Activated CD4-positive, CD25-positive, alpha-beta regulatory T cell (primary cell): Measurements from ENCODE around the gene NHSL2.
"Not testable (repeated sequence)": the region's sequence is repeated elsewhere in the genome, so short reads cannot be mapped to it uniquely, and the experiment has no call there.

Experiments used
- DNase-seq, 4 experiments: peaks; one replicate each; lab custom pipeline; 2025; lab: John Stamatoyannopoulos, UW

Gene NHSL2

DNA sequence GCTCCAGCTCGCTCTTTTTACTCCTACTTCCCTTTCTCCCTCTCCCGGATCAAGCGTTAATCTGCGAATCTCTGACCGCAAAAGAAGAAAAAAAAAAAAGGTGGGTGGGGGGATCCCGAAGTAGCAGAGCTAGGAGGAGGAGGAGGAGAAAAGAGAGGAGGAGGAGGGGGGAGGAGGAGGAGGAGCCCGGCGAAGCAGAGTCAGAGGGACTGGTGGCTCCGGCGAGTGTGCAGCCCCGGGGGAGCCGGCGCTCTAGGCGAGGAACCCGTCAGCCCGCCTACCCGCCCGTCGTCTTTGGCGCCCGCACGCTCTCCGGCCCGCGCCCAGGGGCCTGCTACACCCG lies at the start of gene NHSL2:
NHSL2 (plus strand) TSS at position 203 of the 343 bp plus-strand sequence.
- DNase-seq, result peak in 1 of 4 experiments; percentile 0

DNA sequence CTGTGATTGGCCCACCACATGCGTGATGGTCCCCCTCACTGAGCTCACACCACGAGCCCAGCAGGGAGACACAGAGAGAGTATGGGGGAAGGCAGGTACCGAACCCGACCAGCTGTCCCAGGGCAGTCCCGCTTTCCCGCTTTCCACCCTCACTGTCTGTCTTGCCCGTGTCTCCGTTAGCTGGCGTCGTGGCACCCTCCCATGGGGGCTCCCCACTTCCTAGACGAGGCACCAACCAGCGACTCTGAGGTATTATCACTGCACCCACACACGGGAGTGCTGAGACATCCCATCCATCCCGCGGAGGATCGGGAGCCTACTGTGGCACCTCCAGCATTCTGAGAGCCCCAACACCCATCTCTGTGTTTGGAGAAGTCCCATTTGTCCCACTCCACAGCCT lies 43.0 kb upstream of the NHSL2 start:
- DNase-seq, result no peak

GRCh38 chrX:71869566-71869965 lies 41.1 kb upstream of the NHSL2 start:
- DNase-seq, result not testable (repeated sequence)

- DNase-seq, result no peak
Observed at GRCh38 chrX:71870208-71871098, 40.2 kb upstream of the NHSL2 start.

DNA sequence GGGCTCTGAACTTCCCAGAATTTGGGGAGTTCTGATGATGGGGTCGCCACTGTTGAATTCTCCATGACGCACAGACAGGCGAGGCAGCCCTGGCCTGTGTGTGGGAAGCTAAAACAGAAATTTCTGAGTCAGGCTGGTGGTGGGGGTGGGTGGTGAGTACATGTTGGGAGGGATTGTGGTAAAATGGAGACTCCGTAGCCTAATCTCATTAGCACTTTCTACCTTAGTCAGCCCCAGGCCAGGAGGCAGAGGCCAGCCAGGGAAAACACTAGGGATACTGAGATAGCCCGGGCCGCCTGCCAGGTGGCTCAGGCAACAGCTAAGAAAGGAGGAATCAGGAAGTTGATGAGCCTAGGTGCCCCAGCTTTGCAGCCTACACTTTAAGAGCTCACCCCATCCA lies 39.3 kb upstream of the NHSL2 start:
- DNase-seq, result no peak

- no peak for DNase-seq
Observed at GRCh38 chrX:71872542-71873458, 37.8 kb upstream of the NHSL2 start.

- DNase-seq, result no peak
Observed at GRCh38 chrX:71873459-71873833, 37.2 kb upstream of the NHSL2 start.

- DNase-seq, result not testable (repeated sequence)
Observed at GRCh38 chrX:71876841-71877240, 33.8 kb upstream of the NHSL2 start.

GRCh38 chrX:71885099-71885498 lies 25.5 kb upstream of the NHSL2 start:
- no peak for DNase-seq

- DNase-seq, result no peak
Observed at GRCh38 chrX:71895607-71896006, 15.0 kb upstream of the NHSL2 start.

- DNase-seq, result no peak
Observed at GRCh38 chrX:71906144-71906543, 4.5 kb upstream of the NHSL2 start.

DNA sequence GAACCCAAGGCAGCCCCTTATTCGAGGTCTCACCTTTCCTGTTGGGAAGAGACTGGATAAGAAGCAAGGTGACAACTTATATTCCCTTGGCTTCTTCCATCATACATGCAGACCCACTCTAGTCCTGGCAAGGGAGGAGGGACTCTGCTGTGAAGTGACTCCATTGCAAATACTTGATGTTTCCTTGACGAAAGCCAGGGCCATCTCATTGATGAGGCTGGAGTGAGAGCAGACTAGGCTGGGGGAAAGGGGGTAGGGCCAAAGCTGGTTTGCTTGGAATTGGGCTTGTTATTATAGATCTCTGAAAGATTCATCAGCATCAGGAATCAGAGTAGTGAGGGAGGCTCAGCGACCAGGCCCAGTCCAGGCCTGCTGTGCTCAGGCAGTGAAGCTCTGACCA lies 2.3 kb upstream of the NHSL2 start:
- DNase-seq, result no peak

GRCh38 chrX:71909956-71910355 lies 689 bp upstream of the NHSL2 start:
- DNase-seq, result no peak

GRCh38 chrX:71910986-71911730 lies 513 bp downstream of the NHSL2 start:
- DNase-seq, result peak in 1 of 4 experiments; percentile 1

DNA sequence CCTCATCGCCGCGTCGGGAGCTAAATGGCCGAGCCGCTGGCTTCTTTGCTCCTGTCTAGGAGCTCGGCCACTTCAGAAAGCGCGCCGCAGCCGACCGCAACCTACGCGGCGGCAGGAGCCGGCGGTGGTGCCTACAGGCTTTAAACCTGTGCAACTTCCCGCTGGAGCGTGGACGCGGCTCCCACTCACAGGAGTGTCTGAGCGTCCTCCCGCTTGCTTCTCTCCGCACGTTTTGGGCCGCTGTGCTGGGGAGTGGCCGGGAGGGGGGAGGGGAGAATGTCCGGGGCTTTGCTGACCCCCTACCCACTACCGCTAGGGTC lies 1.0 kb downstream of the NHSL2 start:
- no peak for DNase-seq

GRCh38 chrX:71912156-71912555 lies 1.5 kb downstream of the NHSL2 start:
- DNase-seq, result no peak

DNA sequence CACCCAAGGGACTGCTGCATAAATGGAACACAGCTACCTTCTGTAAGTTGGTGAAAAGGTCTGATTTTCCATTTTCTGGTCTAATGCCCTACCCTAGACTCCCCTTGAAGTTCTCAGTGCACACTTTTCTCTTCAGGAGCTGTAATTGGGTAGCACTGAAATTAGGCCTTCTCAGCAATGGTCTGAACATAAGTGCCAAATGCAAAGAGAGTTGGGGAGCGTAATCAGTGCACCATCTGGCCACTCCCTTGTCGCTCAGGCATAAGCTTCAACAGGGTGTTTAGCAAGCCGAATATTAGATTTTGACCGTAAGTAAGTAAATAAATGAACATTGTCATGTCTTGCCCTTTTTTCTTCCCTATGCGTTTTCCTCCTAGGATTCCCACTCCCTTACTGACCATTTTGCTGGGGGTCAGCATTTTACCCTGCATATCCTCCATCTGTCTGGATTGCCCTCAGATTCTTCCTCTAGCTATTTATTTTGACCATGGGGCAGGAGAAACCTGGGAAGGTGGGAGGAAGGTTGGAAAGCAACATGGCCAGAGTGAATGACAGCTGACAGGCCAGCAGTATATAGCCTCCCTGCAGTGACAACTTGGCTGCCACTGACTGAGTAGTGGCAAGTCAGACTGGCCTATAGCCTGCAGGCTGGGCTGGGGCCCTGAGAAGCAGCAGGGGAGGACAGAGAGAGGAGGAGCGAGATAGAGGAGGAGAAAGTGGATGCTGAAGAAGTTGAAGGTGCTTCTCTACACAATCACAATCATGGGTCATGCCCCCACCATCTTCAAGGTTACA lies 2.7 kb downstream of the NHSL2 start:
- DNase-seq, result no peak

DNA sequence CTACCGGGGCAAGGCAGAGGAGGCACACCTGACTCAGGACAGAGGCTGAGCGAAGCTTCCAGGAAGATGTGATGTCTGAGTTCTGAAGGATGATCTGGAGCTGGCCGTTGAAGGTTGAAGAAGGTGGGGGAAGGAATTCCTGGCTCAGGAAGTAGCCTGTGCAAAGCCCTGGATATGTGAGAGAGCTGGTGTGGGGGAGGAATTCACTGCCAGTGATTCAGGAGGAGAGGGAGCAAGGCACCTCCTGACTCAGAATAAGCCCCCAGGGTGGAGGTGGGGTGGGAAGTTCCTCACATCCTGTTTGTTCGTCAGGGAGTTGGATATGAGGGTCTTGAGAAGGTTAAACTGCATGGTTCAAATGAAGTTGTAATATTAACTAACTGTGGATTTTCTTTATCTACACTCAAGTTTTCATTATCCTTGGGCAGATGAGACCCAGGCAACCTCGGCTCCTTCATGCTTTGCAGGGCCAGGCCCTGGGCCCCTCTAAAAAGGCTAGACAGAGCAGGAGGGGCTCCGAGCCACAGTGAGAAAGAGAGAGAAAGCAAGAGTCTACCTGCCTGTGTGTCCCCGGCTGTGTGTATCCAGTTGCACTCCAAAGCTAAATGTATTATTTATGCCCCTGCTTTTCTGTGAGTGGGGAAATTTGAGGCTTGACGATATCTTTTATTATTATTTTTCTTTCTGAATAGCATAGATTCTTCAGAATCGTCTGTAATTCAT lies 7.1 kb downstream of the NHSL2 start:
- DNase-seq, result no peak

DNA sequence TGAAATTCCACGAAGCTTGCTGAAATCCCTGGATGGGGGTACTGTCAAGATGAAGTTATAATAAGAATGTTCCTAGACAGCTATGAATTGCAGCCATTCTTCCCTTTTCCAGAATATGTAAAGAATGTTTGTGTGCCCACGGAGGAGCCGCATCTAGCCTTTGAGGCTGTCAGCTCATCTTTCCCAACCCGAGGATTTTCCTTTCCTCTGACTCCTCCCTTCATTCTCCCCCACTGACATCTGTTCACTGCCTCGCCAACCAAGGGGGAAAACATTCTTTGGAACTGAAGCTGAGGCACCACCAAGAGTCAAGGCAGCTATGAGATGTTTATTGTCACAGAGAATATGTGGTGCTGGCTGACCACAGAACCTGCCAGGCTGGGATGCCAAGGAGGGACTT lies 8.8 kb downstream of the NHSL2 start:
- no peak for DNase-seq

- DNase-seq, result no peak
Observed at GRCh38 chrX:71919886-71920285, 9.2 kb downstream of the NHSL2 start.

DNA sequence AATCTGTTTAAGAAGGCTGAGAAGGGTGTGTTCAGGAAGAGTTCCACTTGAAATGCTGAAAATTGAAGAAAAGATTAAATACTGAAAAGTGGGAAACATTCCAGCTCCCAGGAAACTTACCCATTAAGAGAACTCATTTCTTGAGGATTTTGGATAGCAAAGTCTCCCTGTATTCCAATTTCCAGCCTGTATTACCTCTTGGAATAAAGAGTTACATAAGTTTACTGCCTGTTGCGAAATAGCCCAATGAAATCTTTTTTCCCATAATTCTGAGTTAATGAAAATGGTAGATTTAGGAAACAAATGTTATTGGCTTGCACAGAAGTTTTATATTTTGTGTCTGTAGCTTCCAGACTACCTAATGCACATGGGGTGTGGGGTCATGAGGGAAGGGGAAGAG lies 12.0 kb downstream of the NHSL2 start:
- DNase-seq, result no peak
